Measurements from ENCODE around the gene TXNDC8.
"Not testable (repeated sequence)": the region's sequence is repeated elsewhere in the genome, so short reads cannot be mapped to it uniquely, and the experiment has no call there.

TXNDC8 gene

DNA sequence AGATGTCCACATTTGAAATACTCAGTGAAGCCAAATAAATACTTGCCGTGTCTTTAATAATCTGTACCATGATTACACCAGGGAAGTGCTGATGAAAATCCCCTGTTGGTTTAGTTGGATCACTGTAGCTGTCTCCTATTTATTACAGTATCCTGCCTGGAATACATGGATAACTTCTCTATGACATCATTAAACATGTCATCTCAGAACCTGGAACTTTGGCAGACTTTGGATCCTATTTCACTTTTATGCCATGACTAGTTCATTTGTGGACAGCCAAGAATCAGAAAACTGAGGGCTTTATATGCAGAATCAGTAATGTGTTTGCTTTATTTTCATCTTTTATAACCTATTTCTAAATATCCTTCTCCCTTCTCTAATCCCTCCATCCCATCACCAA lies at the start of gene TXNDC8:
Gene TXNDC8, minus strand, starts transcription at position 137 of the 400 bp plus-strand sequence.
- TF ChIP-seq, protein P1, sequence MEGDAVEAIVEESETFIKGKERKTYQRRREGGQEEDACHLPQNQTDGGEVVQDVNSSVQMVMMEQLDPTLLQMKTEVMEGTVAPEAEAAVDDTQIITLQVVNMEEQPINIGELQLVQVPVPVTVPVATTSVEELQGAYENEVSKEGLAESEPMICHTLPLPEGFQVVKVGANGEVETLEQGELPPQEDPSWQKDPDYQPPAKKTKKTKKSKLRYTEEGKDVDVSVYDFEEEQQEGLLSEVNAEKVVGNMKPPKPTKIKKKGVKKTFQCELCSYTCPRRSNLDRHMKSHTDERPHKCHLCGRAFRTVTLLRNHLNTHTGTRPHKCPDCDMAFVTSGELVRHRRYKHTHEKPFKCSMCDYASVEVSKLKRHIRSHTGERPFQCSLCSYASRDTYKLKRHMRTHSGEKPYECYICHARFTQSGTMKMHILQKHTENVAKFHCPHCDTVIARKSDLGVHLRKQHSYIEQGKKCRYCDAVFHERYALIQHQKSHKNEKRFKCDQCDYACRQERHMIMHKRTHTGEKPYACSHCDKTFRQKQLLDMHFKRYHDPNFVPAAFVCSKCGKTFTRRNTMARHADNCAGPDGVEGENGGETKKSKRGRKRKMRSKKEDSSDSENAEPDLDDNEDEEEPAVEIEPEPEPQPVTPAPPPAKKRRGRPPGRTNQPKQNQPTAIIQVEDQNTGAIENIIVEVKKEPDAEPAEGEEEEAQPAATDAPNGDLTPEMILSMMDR (IDR thresholded peaks at IDR 0.05; ENCODE audit: insufficient read depth, low read depth, low read length, missing control alignments) = no peak
- DNase-seq (ENCODE audit: low read depth) = no peak
- H3K4me3 ChIP-seq (ENCODE audit: low read length) = no peak within 1 kb of the TSS

DNA sequence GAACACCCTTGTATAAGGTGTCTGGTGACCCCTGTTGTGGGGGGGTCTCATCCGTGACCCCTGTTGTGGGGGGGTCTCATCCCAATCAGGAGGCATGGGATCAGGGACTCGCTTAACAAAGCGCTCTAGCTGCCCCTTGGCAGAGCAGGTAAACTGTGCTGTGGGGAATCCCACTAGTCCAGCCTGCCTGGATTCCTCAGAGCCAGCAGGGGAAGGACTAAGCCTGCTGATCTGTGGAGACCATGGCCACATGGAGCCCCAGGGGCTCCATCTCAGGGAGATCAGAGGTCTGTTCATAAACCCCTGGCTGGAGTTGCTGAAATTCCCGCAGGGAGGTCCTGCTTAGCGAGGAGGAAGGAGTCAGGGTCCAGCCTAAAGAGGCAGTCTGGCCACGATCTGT lies 45.8 kb upstream of the TXNDC8 start:
- DNase-seq (ENCODE audit: low read depth) = no peak
- H3K4me3 ChIP-seq (ENCODE audit: low read length) = no peak overlapping the region
- TF ChIP-seq, protein P1 (IDR thresholded peaks at IDR 0.05; ENCODE audit: insufficient read depth, low read depth, low read length, missing control alignments) = no peak

DNA sequence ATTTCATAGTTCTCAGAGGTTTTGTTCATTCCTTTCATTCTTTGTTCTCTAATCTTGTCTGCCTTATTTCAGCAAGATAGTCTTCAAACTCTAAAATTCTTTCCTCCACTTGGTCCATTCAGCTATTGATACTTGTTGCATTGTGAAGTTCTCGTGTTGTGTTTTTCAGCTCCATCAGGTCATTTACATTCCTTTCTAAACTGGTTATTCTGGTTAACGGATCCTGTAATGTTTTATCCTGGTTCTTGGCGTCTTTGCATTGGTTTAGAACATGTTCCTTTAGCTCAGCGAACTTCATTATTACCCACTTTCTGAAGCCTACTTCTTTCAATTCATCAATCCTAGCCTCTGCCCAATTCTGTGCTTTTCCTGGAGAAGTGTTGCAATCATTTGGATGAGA lies 45.1 kb upstream of the TXNDC8 start:
- DNase-seq (ENCODE audit: low read depth) = peak; percentile 8
- H3K4me3 ChIP-seq (ENCODE audit: low read length) = no peak overlapping the region
- TF ChIP-seq, protein P1 (IDR thresholded peaks at IDR 0.05; ENCODE audit: insufficient read depth, low read depth, low read length, missing control alignments) = no peak

DNA sequence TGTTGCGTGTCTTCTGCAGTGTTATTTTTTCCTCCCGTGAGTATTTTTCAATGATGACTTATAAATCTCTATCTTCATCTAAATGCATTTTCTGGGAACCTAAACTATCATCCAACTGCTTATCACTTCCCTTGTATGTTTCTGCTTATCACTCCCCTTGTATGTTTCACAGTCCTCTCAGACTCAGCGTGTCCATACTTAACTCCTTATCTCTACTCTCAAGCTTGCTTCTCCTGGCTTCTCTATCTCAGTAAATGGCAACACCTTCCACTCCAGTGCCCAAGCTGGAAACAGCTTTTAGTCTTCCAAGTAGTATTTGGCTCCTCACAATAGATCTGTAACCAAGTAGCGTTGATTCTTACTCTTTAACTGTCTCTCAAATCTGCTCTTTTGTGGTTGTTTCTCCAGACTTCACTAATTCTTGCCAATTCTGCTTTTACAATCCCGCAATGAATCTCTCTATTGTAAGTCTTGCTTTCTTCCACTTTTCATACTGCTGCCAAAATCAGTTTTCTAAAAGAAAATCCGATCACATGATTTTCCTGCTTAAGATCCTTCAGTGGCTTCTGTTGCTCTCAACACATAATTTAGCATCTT lies 33.8 kb upstream of the TXNDC8 start:
- TF ChIP-seq, protein P1 (IDR thresholded peaks at IDR 0.05; ENCODE audit: insufficient read depth, low read depth, low read length, missing control alignments) = no peak
- DNase-seq (ENCODE audit: low read depth) = no peak
- no peak overlapping the region for H3K4me3 ChIP-seq (ENCODE audit: low read length)

DNA sequence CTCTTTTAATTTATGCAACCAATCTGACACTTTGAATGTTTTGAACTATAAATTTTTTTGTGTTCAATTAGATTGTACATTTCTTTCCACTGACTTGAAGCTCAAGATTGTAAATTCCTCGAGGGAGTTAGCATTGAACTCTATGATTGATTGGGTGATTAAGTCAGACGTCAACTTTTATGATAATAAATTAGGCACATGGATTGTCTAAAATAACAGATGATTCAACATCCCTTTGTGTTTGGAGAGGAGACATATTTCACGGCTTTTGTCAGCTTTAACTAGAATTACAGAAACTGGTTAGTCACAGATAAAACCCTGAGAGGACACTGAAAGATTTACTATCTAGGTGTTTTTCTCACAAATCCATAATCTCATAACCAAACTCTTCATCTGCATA lies 32.7 kb upstream of the TXNDC8 start:
- TF ChIP-seq, protein P1 (IDR thresholded peaks at IDR 0.05; ENCODE audit: insufficient read depth, low read depth, low read length, missing control alignments) = no peak
- DNase-seq (ENCODE audit: low read depth) = peak; percentile 81

DNA sequence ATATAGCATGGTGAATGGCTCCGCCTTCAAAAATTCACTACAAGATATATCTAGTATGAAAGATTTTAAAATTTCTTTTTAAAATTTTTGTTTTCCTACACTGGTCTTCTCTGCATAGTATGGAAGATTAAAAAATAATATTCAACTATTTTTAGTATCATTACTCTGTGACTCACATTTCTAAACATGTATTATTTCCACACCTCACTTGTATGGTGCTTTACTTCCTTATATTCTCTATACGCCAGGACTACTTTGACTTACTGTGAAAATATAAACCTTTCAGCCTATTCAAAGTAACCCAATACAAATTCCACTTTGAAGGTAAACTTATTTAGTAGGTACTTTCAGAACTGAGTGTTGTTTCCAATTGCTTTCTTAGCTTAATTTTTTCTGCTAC lies 26.8 kb upstream of the TXNDC8 start:
- TF ChIP-seq, protein P1 (IDR thresholded peaks at IDR 0.05; ENCODE audit: insufficient read depth, low read depth, low read length, missing control alignments) = no peak
- DNase-seq (ENCODE audit: low read depth) = peak; percentile 25
- no peak overlapping the region for H3K4me3 ChIP-seq (ENCODE audit: low read length)

More for the DNA sequence above, 32.7 kb upstream of the TXNDC8 start:
- H3K4me3 ChIP-seq (ENCODE audit: low read length) = no peak overlapping the region

DNA sequence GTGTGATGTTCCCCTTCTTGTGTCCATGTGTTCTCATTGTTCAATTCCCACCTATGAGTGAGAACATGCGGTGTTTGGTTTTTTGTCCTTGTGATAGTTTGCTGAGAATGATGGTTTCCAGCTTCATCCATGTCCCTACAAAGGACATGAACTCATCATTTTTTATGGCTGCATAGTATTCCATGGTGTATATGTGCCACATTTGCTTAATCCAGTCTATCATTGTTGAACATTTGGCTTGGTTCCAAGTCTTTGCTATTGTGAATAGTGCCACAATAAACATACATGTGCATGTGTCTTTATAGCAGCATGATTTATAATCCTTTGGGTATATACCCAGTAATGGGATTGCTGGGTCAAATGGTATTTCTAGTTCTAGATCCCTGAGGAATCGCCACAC lies 21.3 kb upstream of the TXNDC8 start:
- H3K4me3 ChIP-seq (ENCODE audit: low read length); DNase-seq (ENCODE audit: low read depth): not testable (repeated sequence)
